Central memory CD8-positive, alpha-beta T cell (primary cell): ENCODE results near the gene DNAJC8.

Experiments used
- ATAC-seq: fragments of 150-1000 bp; cut with Tn5 transposase; replicated peaks from 2 replicates; pipeline ENCODE4 v1.10.0; 2022; ENCODE audit warnings: mild to moderate bottlenecking, moderate FRiP score, moderate number of reproducible peaks; ENCODE audit not compliant: poor library complexity, severe bottlenecking; ENCODE audit errors: extremely low read depth
- DNase-seq, 2 donors: peaks; one replicate each; pipeline ENCODE4 v3.0.0; 2021; ENCODE audit warnings: low spot score in 2 of 2
- H3K27ac Mint-ChIP-seq: one replicate; pipeline ENCODE4 v1.8.0; 2022; ENCODE audit warnings: low read depth, mild to moderate bottlenecking, moderate library complexity, mixed read lengths
- H3K27me3 Mint-ChIP-seq: one replicate; pipeline ENCODE4 v1.8.0; 2022; ENCODE audit warnings: mixed read lengths
- H3K36me3 Mint-ChIP-seq: one replicate; pipeline ENCODE4 v1.8.0; 2022; ENCODE audit warnings: mild to moderate bottlenecking, moderate library complexity, mixed read lengths; ENCODE audit not compliant: insufficient read depth
- H3K4me1 Mint-ChIP-seq: one replicate; pipeline ENCODE4 v1.8.0; 2022; ENCODE audit warnings: mixed read lengths
- H3K4me3 Mint-ChIP-seq: one replicate; pipeline ENCODE4 v1.8.0; 2022; ENCODE audit warnings: mild to moderate bottlenecking, moderate library complexity, mixed read lengths
- H3K9me3 Mint-ChIP-seq: one replicate; pipeline ENCODE4 v1.8.0; 2022; ENCODE audit warnings: mixed read lengths

DNAJC8 gene

DNA sequence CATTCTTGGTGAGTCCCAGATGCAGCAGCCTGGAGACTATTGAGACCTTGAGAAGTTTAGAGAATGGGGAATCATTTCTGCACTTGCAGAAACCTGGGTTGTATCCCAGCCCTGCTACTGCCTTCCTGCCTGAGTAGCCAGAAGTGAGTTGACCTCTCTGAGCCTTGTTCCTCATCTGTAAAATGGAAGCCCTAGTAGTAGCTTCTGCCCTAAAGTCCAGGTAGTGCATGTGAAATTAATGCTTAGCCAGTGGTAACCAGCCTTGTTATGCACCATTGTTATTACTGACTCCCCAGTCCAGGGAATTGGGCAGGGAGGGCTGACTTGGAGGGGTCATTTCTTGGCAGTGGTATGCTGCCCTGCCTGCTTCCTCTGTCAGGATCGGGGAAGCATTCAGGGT, 32.1 kb upstream of the DNAJC8 start:
- ATAC-seq (no peak), DNase-seq (no peak)
- H3K27ac Mint-ChIP-seq: no peak overlapping the region
- peaks cover 5% of the 10 kb centered on the region for H3K36me3 Mint-ChIP-seq
- H3K4me1 Mint-ChIP-seq: peaks cover 42% of the 10 kb centered on the region
- H3K27me3 Mint-ChIP-seq: no peaks in the 10 kb centered on the region
- no peaks in the 10 kb centered on the region for H3K9me3 Mint-ChIP-seq
- H3K4me3 Mint-ChIP-seq: no peak overlapping the region

DNA sequence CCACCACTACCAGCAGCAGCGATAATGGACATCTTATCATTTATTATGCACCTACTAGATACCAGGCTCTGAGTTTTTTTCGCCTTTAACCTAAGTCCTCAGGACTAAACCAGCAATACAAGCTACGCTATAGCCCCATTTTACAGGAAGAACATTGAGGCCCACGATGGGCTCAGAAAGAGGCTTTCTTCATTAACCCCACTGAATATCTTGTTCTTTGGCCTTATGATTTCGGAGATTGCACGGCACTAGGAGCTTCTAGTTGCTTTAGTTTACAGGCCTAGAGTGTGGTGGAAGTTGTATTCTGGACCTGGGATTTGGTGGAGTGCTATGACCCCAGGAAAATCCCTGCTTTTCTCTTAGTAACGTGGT, 28.0 kb upstream of the DNAJC8 start:
- no peak for DNase-seq
- H3K27me3 Mint-ChIP-seq: no peaks in the 10 kb centered on the region
- H3K36me3 Mint-ChIP-seq: peaks cover 11% of the 10 kb centered on the region
- peak overlapping the region; percentile 22 for H3K27ac Mint-ChIP-seq
- H3K4me3 Mint-ChIP-seq: peak overlapping the region; percentile 68
- no peaks in the 10 kb centered on the region for H3K9me3 Mint-ChIP-seq
- ATAC-seq: no peak
- H3K4me1 Mint-ChIP-seq: peaks cover 51% of the 10 kb centered on the region

DNA sequence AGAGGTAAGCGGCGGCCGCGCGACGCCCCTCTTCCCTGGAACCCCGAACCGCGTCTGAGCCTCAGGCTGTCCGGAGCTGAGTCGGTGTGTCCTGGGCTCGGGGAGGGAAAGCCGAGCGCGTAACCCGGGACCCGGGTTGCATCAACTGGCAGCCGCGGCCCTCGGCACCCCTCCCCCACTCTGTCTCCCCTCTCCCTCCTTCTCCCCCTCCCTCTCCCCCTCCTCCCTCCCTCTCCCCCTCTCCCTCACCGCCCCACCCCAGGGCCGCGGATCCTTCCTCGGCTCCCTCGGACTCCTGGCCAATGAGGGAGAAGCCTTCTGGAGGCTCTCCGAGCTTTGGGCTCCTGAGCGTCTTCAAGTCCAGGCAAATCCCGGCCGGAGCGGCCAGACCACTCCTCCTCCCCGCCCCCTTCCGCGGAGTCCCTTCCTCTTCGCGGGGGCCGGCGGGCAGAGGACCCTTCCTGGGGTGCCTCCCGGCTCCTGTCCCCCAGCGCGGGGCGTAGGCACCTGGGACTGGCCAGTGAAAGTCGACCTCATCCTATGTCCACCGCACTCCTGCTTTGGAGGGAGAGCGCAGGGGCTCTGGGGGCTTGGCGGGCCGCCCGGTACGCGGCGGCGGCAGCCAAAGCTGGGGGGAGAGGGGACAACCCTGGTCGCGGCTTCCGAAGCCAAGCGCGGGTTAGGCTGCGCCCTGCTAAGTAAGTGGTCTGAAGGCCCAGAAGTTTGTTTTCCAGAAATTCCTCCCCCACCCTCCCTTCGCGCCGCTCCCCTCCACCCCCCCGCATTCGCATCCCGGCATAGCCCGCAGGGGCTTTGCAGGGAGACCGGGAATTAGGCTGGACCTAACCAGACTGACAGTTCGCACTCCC, 27.3 kb upstream of the DNAJC8 start:
- Mint-ChIP-seq H3K4me3 (peak overlapping the region; percentile 68), H3K27me3 (no peaks in the 10 kb centered on the region), H3K27ac (peak overlapping the region; percentile 22), H3K36me3 (peaks cover 13% of the 10 kb centered on the region), H3K9me3 (no peaks in the 10 kb centered on the region), H3K4me1 (peaks cover 47% of the 10 kb centered on the region)
- DNase-seq (no peak), ATAC-seq (no peak)

DNA sequence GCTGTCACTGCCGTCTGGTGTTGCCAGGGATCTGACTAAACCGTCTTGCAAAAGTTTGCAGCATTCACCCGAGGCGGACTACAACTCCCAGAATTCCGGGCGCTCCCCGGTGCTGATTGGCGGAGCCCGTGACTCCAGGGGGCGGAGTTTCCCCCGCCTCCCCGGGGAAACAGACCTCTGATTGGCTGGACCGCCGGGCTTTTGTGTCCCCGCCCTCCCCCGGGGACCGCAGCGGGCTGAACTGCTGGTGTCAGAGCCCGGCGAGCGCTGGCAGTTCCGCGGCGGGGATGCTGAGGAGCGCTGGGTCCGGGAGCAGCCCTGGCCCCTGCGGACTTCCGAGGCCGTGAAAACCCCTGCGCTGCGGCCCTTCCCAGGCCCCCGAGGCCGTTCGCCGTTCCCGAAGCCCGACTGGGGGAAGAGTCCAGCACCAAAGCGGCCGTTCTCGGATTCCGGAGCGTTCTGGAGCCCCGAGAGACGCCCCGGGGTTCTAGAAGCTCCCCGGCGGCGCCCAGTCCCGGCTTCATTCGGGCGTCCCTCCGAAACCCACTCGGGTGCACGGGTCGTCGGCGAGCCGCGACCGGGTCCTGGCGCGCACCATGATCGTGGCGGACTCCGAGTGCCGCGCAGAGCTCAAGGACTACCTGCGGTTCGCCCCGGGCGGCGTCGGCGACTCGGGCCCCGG, 26.6 kb upstream of the DNAJC8 start, which contains the start of gene SESN2:
SESN2 (plus strand) TSS at position 267 of the 682 bp plus-strand sequence; CDS start at position 597, 330 bp downstream.
- ATAC-seq (peak; percentile 87), DNase-seq (peak; percentile 98 to 99)
- peak within 1 kb of the TSS; percentile 68 for H3K4me3 Mint-ChIP-seq
- no peaks in the 10 kb centered on the region for H3K9me3 Mint-ChIP-seq
- H3K27me3 Mint-ChIP-seq: no peaks in the 10 kb centered on the region
- peaks cover 47% of the 10 kb centered on the region for H3K4me1 Mint-ChIP-seq
- H3K27ac Mint-ChIP-seq: peak within 1 kb of the TSS; percentile 26
- H3K36me3 Mint-ChIP-seq: peaks cover 13% of the 10 kb centered on the region

GRCh38 chr1:28258628-28259251, 25.9 kb upstream of the DNAJC8 start:
- ATAC-seq: no peak

DNA sequence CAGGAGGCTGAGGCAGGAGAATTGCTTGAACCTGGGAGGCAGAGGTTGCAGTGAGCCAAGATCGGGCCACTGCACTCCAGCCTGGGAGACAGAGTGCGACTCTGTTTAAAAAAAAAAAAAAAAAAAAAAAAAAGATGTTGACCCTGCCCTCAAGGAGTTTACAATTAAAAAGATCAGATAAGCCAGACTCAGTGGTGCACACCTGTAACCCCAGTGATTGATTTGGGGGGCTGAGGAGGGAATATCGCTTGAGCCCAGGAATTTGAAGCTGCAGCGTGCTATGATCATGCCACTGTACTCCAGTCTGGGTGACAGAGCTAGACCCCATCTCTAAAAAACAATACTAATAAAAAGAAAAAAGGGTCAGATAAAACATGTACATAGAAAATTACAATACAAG, 24.9 kb upstream of the DNAJC8 start:
- H3K9me3 Mint-ChIP-seq: no peaks in the 10 kb centered on the region
- peak overlapping the region; percentile 68 for H3K4me3 Mint-ChIP-seq
- peak overlapping the region; percentile 26 for H3K27ac Mint-ChIP-seq
- peaks cover 13% of the 10 kb centered on the region for H3K36me3 Mint-ChIP-seq
- DNase-seq: no peak
- no peak for ATAC-seq
- H3K27me3 Mint-ChIP-seq: no peaks in the 10 kb centered on the region
- H3K4me1 Mint-ChIP-seq: peaks cover 42% of the 10 kb centered on the region

More at GRCh38 chr1:28258628-28259251, 25.9 kb upstream of the DNAJC8 start:
- Mint-ChIP-seq H3K4me3 (peak overlapping the region; percentile 68), H3K4me1 (peaks cover 47% of the 10 kb centered on the region), H3K27me3 (no peaks in the 10 kb centered on the region), H3K27ac (peak overlapping the region; percentile 26), H3K9me3 (no peaks in the 10 kb centered on the region), H3K36me3 (peaks cover 13% of the 10 kb centered on the region)
- DNase-seq: no peak

DNA sequence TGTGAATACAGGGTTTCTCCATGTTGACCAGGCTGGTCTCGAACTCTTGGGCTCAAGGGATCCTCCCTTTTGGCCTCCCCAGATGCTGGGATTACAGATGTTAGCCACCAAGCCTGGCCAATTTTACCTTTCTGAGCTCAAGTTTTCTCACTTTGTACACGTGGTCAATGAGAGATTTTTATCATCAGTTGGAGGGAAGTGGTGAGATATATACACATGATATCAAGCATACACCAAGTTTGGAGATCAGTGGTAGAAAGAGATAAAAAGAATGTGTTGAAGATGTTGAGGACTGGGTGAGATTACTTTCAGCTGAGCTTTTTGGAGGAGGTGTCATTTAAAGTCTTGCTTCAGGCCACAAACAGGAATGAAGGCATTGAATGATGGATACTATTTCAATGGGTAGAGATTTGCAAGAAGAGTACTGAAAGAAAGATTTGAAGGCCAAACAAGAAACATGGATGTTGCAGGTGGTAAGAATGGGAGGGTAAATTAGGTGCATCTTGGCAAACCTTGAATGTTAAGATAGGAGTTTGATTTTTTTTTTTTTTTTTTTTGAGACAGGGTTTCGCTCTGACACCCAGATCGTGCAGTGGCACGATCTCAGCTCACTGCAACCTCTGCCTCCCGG, 23.5 kb upstream of the DNAJC8 start:
- no peaks in the 10 kb centered on the region for H3K9me3 Mint-ChIP-seq
- H3K36me3 Mint-ChIP-seq: peaks cover 13% of the 10 kb centered on the region
- no peaks in the 10 kb centered on the region for H3K27me3 Mint-ChIP-seq
- DNase-seq: peak in 1 of 2 donors; percentile 30
- H3K4me3 Mint-ChIP-seq: peak overlapping the region; percentile 68
- H3K4me1 Mint-ChIP-seq: peaks cover 38% of the 10 kb centered on the region
- H3K27ac Mint-ChIP-seq: peak overlapping the region; percentile 3
- peak; percentile 72 for ATAC-seq

DNA sequence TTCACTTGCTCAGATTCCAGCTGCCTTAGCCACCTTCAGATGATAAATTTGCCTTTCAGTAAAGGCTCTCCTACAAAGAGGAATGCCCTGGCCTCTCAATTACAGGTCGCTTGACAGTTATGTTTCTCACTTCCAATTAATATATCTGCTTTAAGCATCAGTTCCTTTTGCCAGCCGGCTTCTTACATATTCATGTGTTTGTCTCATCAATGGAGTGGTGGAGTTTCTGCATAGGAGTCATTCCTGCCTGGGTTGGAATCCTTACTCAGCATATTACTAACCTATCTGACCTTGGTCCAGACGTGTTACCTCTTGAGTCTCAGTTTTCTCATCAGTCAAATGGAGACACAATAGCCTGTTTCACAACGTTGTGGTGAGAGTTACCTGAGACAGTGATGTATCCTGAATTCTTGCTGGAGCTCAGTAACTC, 17.1 kb upstream of the DNAJC8 start:
- Mint-ChIP-seq H3K4me3 (no peak overlapping the region), H3K27ac (no peak overlapping the region), H3K9me3 (no peaks in the 10 kb centered on the region), H3K36me3 (peaks cover 6% of the 10 kb centered on the region), H3K27me3 (no peaks in the 10 kb centered on the region), H3K4me1 (peaks cover 36% of the 10 kb centered on the region)
- ATAC-seq: no peak
- DNase-seq: no peak

DNA sequence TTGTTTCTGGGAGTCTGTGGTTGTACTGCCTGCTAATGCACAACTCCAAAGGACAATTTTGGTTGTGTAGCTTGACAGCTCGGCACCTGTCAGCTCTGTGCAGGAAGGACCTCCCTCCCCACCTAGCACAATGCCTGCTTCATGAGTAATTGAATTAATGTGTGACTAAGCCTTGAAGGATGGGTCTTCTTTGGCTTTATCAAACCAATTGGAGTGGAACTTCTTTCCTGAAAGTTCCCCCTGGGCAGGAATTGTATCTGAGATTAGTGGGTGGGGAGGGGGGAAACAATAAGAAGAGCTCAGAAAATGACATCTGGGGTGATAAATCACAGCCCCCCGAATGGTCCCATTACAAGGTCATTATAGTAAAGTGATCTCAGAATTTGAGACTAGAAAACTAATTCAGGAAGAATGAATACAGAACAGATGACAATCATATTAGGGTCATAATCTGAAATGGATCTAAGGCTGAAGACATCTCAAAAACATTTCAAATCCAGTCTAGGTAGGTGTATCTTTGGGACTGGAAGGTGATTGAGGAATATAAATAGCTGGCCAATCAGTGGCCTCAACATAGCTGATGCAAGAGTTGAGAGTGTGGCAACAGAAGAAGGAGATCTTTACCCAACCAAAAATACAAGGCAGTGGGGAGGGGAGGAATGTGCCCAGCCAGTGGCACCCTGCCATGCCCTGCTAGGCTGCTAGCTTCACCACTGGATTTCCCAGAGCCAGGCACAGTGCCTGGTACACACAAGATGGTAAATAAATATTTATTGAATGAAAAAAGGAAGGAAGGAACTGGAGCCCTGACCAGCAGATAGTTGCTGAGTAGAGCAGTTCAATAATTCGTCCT, 16.4 kb upstream of the DNAJC8 start:
- no peaks in the 10 kb centered on the region for H3K9me3 Mint-ChIP-seq
- no peaks in the 10 kb centered on the region for H3K27me3 Mint-ChIP-seq
- DNase-seq: no peak
- peak overlapping the region; percentile 83 for H3K4me3 Mint-ChIP-seq
- no peak for ATAC-seq
- H3K27ac Mint-ChIP-seq: peak overlapping the region; percentile 99
- peaks cover 40% of the 10 kb centered on the region for H3K4me1 Mint-ChIP-seq
- peaks cover 6% of the 10 kb centered on the region for H3K36me3 Mint-ChIP-seq

GRCh38 chr1:28248273-28249012, 15.6 kb upstream of the DNAJC8 start:
- H3K4me3 Mint-ChIP-seq: peak overlapping the region; percentile 83
- peaks cover 6% of the 10 kb centered on the region for H3K36me3 Mint-ChIP-seq
- peaks cover 48% of the 10 kb centered on the region for H3K4me1 Mint-ChIP-seq
- no peak for ATAC-seq
- no peaks in the 10 kb centered on the region for H3K27me3 Mint-ChIP-seq
- peak overlapping the region; percentile 99 for H3K27ac Mint-ChIP-seq
- peak; percentile 73 to 74 for DNase-seq
- H3K9me3 Mint-ChIP-seq: no peaks in the 10 kb centered on the region

GRCh38 chr1:28247612-28248272, 14.9 kb upstream of the DNAJC8 start:
- Mint-ChIP-seq H3K27me3 (no peaks in the 10 kb centered on the region), H3K27ac (peak overlapping the region; percentile 99), H3K4me1 (peaks cover 48% of the 10 kb centered on the region), H3K36me3 (peaks cover 6% of the 10 kb centered on the region), H3K4me3 (peak overlapping the region; percentile 83), H3K9me3 (no peaks in the 10 kb centered on the region)
- DNase-seq (no peak), ATAC-seq (no peak)
